Kidney epithelial cell (primary cell): ENCODE data around the gene FRS2. TPM values are rescaled to one million over a fixed set of nuclear protein-coding genes. Genes with fewer than 3 reads are reported as not detected.
"Not testable (repeated sequence)": the region's sequence is repeated elsewhere in the genome, so short reads cannot be mapped to it uniquely, and the experiment has no call there.

Source experiments
- DNase-seq: peaks from one replicate; pipeline ENCODE4 v3.0.0-alpha.2; 2010; ENCODE audit warnings: low read depth
- H3K27me3 ChIP-seq: 2 replicates; pipeline ENCODE4 v1.6.0; 2011; ENCODE audit warnings: low read length; ENCODE audit not compliant: control insufficient read depth, insufficient read depth
- H3K36me3 ChIP-seq: 2 replicates; pipeline ENCODE4 v1.5.1; 2011; ENCODE audit warnings: low read length; ENCODE audit not compliant: control insufficient read depth, insufficient read depth
- H3K4me3 ChIP-seq: 2 replicates; pipeline ENCODE4 v1.5.1; 2011; ENCODE audit warnings: low read depth, mild to moderate bottlenecking, control low read depth, low read length
- total RNA-seq: library from RNA; depleted of rRNA; stranded (reverse); fragments of >200 nt; gene quantifications from 2 replicates; pipeline ENCODE4 v1.2.3, GENCODE V29; 2015
- TF ChIP-seq, protein P1 (sequence below): IDR thresholded peaks from 2 replicates; pipeline ENCODE4 v1.5.1; 2011; ENCODE audit warnings: mild to moderate bottlenecking, moderate library complexity, low read length, control low read depth, inconsistent platforms; ENCODE audit not compliant: insufficient read depth, poor library complexity, severe bottlenecking

FRS2 gene
- total RNA-seq, 1 donor from 2014 or later, result 26.6 TPM

DNA sequence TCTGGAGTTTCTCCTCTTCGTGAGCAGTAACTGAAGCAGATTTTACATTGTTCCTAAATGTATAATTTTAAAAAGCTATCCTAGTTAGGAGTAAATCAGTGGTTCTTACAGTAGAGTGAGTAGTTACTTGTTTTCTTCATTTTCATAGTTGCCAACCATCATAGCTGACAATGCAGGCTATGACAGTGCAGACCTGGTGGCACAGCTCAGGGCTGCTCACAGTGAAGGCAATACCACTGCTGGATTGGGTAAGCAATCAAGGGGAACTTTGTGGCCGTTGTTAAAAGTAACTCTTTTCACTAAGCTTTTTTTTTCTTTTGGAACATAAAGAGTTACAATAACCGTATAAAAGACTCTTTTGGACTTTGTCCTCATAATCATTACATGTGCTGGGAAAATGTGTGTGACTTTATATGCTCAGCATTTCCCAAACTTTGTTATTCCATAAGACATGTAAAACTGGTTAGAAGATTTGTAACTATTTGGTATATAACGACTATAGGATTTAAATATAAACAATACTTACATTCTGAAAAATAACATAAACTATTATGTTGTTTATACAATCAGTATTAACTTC, 128.1 kb downstream of the FRS2 start:
- H3K36me3 ChIP-seq, result peaks cover 3% of the 10 kb centered on the region
- DNase-seq, result no peak
- H3K4me3 ChIP-seq, result no peak overlapping the region
- TF ChIP-seq, protein P1, sequence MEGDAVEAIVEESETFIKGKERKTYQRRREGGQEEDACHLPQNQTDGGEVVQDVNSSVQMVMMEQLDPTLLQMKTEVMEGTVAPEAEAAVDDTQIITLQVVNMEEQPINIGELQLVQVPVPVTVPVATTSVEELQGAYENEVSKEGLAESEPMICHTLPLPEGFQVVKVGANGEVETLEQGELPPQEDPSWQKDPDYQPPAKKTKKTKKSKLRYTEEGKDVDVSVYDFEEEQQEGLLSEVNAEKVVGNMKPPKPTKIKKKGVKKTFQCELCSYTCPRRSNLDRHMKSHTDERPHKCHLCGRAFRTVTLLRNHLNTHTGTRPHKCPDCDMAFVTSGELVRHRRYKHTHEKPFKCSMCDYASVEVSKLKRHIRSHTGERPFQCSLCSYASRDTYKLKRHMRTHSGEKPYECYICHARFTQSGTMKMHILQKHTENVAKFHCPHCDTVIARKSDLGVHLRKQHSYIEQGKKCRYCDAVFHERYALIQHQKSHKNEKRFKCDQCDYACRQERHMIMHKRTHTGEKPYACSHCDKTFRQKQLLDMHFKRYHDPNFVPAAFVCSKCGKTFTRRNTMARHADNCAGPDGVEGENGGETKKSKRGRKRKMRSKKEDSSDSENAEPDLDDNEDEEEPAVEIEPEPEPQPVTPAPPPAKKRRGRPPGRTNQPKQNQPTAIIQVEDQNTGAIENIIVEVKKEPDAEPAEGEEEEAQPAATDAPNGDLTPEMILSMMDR, result no peak
- H3K27me3 ChIP-seq, result no peaks in the 10 kb centered on the region

DNA sequence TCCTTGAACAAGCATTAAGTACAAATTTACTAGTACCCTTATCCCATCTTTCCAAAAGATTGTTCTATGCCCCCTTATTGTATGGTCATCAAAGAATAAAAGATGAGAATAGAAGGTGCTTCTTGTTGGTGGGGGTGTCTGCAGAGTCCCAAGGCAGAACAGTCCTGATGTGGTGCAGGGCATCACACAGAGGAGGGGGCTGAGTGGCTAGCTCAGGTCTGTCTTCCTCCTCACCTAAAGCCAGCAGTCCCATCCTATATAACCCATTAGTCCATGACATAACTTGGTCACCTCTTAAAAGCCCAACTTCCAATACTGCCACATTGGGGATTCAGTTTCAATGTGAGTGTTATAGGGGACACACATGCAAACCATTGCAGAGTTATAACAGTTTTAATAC, 130.6 kb downstream of the FRS2 start:
- no peak for DNase-seq
- H3K4me3 ChIP-seq, result no peak overlapping the region
- TF ChIP-seq, protein P1, result no peak
- H3K36me3 ChIP-seq, result no peaks in the 10 kb centered on the region
- no peaks in the 10 kb centered on the region for H3K27me3 ChIP-seq

DNA sequence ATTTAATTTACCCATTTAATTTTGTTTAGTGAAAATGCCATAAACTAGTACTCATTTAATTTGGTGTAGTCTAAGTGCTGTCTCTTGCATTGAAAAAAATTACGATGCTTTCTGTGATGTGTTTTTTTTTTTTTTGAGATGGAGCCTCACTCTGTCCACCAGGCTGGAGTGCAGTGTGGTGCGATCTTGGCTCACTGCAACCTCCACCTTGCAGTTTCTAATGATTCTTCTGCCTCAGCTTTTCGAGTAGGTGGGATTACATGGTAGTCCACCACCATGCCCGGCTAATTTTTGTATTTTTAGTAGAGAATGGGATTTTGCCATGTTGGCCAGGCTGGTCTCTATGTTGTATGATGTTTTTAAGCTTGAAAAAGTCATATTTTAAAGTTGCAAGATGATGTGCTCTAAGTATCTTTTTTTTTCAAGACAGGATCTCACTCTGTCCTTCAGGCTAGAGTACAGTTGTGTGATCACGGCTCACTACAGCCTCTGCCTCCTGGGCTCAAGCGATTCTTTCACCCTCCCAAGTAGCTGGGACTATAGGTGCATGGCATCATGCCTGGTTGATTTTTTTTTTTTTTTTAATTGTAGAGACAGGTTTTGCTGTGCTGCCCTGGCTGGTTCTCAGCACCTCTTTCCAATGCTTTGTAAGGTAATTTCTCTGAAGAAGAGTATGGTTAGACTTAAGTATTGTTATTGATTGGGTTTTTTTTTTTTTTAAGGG, 131.9 kb downstream of the FRS2 start:
- no peak for DNase-seq
- H3K36me3 ChIP-seq, result no peaks in the 10 kb centered on the region
- H3K4me3 ChIP-seq, result no peak overlapping the region
- TF ChIP-seq, protein P1, result no peak
- no peaks in the 10 kb centered on the region for H3K27me3 ChIP-seq

DNA sequence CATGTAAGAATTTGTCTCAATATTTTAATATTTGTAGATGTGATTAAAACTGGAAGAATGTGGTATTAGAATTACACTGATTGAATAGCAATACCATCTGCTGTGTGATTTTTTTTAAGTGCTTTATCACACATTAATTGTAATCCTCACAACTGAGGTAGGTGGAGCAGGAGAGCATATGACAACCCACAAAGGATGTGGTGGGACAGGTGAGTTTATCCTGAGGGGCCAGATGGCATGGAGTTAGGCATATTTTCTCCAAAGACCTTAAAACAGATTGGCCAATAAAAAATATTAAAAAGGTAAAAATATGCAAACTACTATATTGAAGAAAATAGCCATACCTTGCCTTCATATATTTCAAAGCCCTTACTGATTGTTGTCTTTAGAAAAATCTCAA, 132.8 kb downstream of the FRS2 start:
- Histone ChIP-seq H3K4me3 (no peak overlapping the region), H3K27me3 (no peaks in the 10 kb centered on the region), H3K36me3 (no peaks in the 10 kb centered on the region)
- TF ChIP-seq, protein P1, result no peak
- no peak for DNase-seq

DNA sequence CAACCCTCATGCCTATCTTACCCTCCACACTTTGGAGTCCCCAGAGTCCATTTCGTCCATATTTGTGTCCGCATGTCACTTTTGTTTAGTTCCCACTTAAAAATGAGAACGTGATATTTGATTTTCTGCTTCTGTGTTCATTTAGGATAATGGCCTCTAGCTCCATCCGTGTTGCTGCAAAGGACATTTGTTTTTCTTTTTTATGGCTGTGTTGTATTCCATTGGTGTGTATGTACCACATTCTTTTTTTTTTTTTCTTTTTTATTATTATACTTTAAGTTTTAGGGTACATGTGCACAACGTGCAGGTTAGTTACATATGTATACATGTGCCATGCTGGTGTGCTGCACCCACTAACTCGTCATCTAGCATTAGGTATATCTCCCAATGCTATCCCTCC, 133.4 kb downstream of the FRS2 start:
- H3K27me3 ChIP-seq, H3K36me3 ChIP-seq, DNase-seq, H3K4me3 ChIP-seq: not testable (repeated sequence)

DNA sequence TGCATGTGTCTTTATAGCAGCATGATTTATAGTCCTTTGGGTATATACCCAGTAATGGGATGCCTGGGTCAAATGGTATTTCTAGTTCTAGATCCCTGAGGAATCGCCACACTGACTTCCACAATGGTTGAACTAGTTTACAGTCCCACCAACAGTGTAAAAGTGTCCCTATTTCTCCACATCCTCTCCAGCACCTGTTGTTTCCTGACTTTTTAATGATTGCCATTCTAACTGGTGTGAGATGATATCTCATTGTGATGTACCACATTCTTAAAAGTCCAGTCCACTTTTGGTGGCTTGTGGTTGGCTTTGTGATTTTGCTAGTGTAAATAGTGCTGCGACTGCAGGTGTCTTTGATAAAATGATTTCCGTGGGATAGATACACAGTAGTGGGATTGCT, 134.1 kb downstream of the FRS2 start:
- not testable (repeated sequence) for DNase-seq, H3K4me3 ChIP-seq

DNA sequence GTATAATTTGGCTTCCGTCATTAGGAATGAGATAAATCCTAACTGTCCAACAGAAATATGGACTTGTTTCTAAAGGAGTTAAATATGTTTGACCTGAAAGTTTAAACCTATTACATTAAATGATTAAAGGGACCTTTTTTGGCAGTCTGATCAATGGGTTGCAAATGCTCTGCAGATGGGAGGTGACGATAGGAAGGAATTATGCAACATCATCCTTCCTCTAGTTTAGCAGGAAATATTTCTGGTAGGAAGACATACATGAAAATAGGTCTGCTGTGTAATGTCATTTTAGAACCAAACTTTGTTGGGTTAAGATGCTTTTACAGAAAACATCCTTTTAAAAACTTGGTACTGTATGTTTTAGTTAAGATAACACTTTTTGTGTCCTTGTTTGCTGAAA, 137.9 kb downstream of the FRS2 start:
- H3K4me3 ChIP-seq, result no peak overlapping the region
- TF ChIP-seq, protein P1, result no peak
- H3K27me3 ChIP-seq, result peaks cover 2% of the 10 kb centered on the region
- DNase-seq, result no peak
- H3K36me3 ChIP-seq, result no peaks in the 10 kb centered on the region

More for the DNA sequence above, 134.1 kb downstream of the FRS2 start:
- not testable (repeated sequence) for H3K27me3 ChIP-seq, H3K36me3 ChIP-seq
